Measurements from ENCODE around the gene METTL24. TPM values are rescaled to one million over a fixed set of nuclear protein-coding genes. Genes with fewer than 3 reads are reported as not detected.

The METTL24 gene
- total and polyA plus RNA-seq, 2 donors, result 0.50 to 1.5 TPM

DNA sequence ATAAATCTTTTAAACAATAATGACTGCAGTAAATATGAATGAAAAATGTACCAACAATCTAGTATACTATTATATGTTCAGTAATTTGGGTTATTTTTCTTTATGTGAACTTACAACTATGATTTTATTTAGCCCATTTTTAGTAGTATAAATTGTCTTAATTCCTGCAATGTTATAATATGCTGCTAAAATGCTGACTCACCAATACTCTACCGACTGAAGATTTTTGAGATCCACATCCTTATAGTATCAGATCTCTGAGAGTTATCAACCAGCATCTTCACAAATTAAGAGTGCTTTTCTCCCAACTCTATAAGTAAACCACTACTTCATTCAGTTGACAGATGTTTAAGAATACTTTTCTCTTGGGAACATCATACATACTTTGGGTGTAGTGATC lies 161.3 kb downstream of the METTL24 start:
- Histone ChIP-seq H3K9me3 (ENCODE audit: control insufficient read depth in 2 of 2, insufficient read depth in 1 of 2, low read length in 1 of 2) (no peaks in the 10 kb centered on the region), H3K36me3 (ENCODE audit: control insufficient read depth in 2 of 2, insufficient read depth in 2 of 2, low read length in 1 of 2) (peaks cover 0 to 2% of the 10 kb centered on the region in 2 donors), H3K4me1 (ENCODE audit: control insufficient read depth in 2 of 2, insufficient read depth in 2 of 2, low read length in 2 of 2) (no peaks in the 10 kb centered on the region), H3K27ac (ENCODE audit: low read depth in 1 of 2, low read length in 1 of 2) (no peak overlapping the region), H3K27me3 (ENCODE audit: control insufficient read depth in 2 of 2, insufficient read depth in 1 of 2, low read length in 1 of 2) (no peaks in the 10 kb centered on the region), H3K4me3 (ENCODE audit: low read length in 2 of 2) (no peak overlapping the region)
- WGBS, result 84% methylated on average over 1 of the region's 1 CpG
- DNase-seq (ENCODE audit: low read depth in 6 of 9, low spot score in 9 of 9), result no peak

DNA sequence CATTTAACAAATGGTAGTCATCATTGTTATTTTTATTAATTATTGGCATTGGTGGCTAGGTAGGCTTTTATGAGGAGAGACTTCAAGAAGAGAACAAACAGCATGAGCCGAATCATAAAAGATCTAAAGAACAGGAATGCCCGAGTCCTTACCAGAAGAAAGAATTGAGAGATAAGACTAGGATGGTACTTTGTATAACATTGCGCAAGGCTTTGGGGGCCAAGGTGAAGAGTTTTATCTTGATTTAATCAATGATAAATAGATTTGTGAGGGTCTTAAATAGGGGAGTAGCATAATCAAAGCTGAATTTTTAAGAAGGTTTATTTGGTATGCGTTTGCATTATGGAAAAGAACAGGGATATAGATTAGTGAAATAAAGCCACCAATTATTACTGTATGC lies 162.5 kb downstream of the METTL24 start:
- H3K4me1 ChIP-seq (ENCODE audit: control insufficient read depth in 2 of 2, insufficient read depth in 2 of 2, low read length in 2 of 2), result no peaks in the 10 kb centered on the region
- peaks cover 0 to 2% of the 10 kb centered on the region in 2 donors for H3K36me3 ChIP-seq (ENCODE audit: control insufficient read depth in 2 of 2, insufficient read depth in 2 of 2, low read length in 1 of 2)
- no peaks in the 10 kb centered on the region for H3K27me3 ChIP-seq (ENCODE audit: control insufficient read depth in 2 of 2, insufficient read depth in 1 of 2, low read length in 1 of 2)
- no peaks in the 10 kb centered on the region for H3K9me3 ChIP-seq (ENCODE audit: control insufficient read depth in 2 of 2, insufficient read depth in 1 of 2, low read length in 1 of 2)
- H3K27ac ChIP-seq (ENCODE audit: low read depth in 1 of 2, low read length in 1 of 2), result no peak overlapping the region
- no peak overlapping the region for H3K4me3 ChIP-seq (ENCODE audit: low read length in 2 of 2)
- 99% methylated on average over 4 of the region's 4 CpGs for WGBS
- DNase-seq (ENCODE audit: low read depth in 6 of 9, low spot score in 9 of 9), result no peak

Other genes with a start within 250 kb of the METTL24 start
- gene WASF1, start 178.7 kb downstream of the METTL24 start, total RNA-seq, result 2.1 TPM
- 12.1 TPM for gene WASF1, start 178.7 kb downstream of the METTL24 start, polyA plus RNA-seq
- 26.8 TPM for gene CDC40, start 177.9 kb downstream of the METTL24 start, total RNA-seq
- 17.6 TPM for gene CDC40, start 177.9 kb downstream of the METTL24 start, polyA plus RNA-seq
- 0.14 TPM for gene DDO, start 57.2 kb upstream of the METTL24 start, total RNA-seq
- gene DDO, start 57.2 kb upstream of the METTL24 start, polyA plus RNA-seq, result 0.64 TPM
- gene SLC22A16, start 118.3 kb upstream of the METTL24 start, total RNA-seq, result 1.9 TPM
- gene SLC22A16, start 118.3 kb upstream of the METTL24 start, polyA plus RNA-seq, result 1.0 TPM